ENCODE measurements around the gene PRKCA.

DNA sequence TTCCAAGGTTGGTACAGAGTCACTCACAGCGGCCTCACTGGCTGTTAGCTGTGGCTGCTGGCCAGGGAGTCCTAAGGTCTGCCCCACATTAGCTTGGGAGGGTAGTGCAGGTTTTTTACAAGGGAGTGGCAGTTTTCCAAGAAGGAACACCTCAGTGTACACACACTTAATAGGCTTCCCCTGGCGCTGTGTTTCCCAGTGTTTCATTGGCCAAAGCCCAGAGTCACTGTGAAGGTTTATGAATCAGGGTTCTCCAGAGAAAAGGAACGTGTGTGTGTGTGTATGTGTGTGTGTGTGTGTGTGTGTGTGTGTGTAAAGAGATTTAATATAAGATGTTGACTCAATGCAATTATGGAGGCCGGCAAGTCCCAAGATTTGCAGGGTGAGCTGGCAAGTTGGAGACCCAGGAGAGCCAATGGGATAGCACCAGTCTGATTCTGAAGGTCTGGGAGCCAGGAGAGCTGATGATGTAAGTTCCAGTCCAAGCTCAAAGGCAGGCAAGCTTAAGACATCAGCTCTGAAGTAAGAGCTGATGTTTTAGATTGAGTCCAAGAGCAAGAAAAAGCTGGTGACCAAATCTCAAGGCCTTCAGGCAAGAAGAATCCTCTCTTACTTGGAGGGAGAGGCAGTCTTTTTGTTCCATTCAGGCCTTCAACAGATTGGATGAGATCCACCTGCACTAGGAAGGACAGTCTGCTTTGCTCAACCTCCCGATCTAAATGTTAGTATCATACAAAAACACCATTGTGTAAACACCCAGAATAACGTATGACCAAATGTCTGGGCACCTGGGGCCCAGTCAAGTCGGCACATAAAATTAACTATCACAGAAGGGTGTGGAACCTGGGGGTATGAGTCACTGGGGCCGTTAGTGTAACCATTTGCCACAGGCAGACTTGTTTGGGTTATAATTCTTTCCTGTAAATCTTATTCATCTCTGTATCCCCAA lies 206.8 kb downstream of the PRKCA start:
- TF ChIP-seq, protein P1, sequence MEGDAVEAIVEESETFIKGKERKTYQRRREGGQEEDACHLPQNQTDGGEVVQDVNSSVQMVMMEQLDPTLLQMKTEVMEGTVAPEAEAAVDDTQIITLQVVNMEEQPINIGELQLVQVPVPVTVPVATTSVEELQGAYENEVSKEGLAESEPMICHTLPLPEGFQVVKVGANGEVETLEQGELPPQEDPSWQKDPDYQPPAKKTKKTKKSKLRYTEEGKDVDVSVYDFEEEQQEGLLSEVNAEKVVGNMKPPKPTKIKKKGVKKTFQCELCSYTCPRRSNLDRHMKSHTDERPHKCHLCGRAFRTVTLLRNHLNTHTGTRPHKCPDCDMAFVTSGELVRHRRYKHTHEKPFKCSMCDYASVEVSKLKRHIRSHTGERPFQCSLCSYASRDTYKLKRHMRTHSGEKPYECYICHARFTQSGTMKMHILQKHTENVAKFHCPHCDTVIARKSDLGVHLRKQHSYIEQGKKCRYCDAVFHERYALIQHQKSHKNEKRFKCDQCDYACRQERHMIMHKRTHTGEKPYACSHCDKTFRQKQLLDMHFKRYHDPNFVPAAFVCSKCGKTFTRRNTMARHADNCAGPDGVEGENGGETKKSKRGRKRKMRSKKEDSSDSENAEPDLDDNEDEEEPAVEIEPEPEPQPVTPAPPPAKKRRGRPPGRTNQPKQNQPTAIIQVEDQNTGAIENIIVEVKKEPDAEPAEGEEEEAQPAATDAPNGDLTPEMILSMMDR (conservative IDR thresholded peaks at IDR 0.05; ENCODE audit: low read depth in 2 of 2) = no peak
- no peak for TF ChIP-seq EZH2phosphoT487 (IDR thresholded peaks at IDR 0.05; ENCODE audit: unreplicated experiment)
- TF ChIP-seq POLR2AphosphoS5 (IDR thresholded peaks at IDR 0.05; ENCODE audit: low read depth) = no peak
- no peak for TF ChIP-seq REST (IDR thresholded peaks at IDR 0.05; ENCODE audit: unreplicated experiment)
- TF ChIP-seq EZH2 (IDR thresholded peaks at IDR 0.05; ENCODE audit: low read depth, unreplicated experiment) = no peak
- TF ChIP-seq NANOG (IDR thresholded peaks at IDR 0.05; ENCODE audit: borderline replicate concordance) = no peak
- no peak for TF ChIP-seq CREB1 (CRISPR knock-in tag; IDR thresholded peaks at IDR 0.05; ENCODE audit: low read depth)
- TF ChIP-seq STAT1 (IDR thresholded peaks at IDR 0.05; ENCODE audit: unreplicated experiment) = no peak
